ENCODE measurements around the gene PAWR. TPM values are rescaled to one million over a fixed set of nuclear protein-coding genes. Genes with fewer than 3 reads are reported as not detected.

PAWR gene
- total RNA-seq, 1 donor from 2014 or later = 53.5 TPM

DNA sequence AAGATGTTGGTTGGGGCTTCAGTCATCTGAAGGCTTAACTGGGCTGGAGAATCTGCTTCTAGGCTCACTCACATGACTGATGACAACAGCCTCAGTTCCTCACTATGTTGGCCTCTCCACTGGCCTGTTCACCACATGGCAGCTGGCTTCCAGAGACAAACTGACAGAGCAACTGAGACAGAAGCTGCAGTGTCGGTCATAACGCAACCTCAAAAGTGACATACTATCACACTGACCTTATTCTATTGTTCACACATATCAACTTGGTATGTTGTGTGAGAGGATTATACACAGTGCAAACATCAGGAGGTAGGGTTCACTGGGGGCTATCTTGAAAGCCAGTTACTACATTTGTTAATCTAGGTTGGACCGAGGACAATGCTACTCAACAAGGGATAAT, 92.9 kb downstream of the PAWR start:
- DNase-seq = no peak
- Histone ChIP-seq H3K36me3 (no peaks in the 10 kb centered on the region), H3K4me1 (no peaks in the 10 kb centered on the region), H3K27ac (no peak overlapping the region), H3K9me3 (no peaks in the 10 kb centered on the region), H3K4me3 (no peak overlapping the region), H3K27me3 (ENCODE audit: low read depth) (no peaks in the 10 kb centered on the region)
- no peak for TF ChIP-seq CTCF (IDR thresholded peaks at IDR 0.05)
- no peak for ATAC-seq
- intact Hi-C loops (cut with DNase I) = no loop called here

DNA sequence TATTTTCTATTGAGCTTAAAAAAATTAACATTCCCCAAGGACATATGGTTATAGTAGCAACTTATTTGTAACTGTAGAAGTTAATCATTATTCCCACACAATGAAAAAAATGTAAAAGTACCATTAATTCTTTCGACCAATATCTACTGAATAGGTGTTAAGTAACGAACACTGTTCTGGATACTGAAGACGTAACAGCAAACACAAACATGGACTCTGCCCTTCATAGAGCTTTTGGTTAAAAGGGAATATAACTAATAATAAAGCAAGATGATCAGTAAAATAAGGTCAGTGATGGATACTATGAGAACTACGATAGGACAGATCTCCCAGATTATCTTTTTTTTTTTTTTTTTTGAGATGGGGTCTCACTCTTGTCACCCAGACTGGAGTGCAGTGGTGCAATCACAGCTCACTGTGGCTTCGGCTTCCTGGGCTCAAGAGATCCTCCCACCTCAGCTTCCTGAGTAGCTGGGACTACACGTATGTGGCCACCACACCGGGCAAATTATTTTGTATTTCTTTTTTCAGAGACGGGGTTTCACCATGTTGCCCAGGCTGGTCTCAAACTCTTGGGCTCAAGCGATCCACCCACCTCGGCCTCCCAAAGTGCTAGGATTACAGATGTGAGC, 93.9 kb downstream of the PAWR start:
- intact Hi-C loops (cut with DNase I) = no loop called here
- ATAC-seq (no peak), DNase-seq (no peak)
- Histone ChIP-seq H3K4me3 (no peak overlapping the region), H3K36me3 (no peaks in the 10 kb centered on the region), H3K27ac (no peak overlapping the region), H3K9me3 (no peaks in the 10 kb centered on the region), H3K27me3 (ENCODE audit: low read depth) (no peaks in the 10 kb centered on the region), H3K4me1 (no peaks in the 10 kb centered on the region)
- no peak for TF ChIP-seq CTCF (IDR thresholded peaks at IDR 0.05)

GRCh38 chr12:79595273-79595672, 95.5 kb downstream of the PAWR start:
- no peak overlapping the region for H3K4me3 ChIP-seq
- intact Hi-C loops (cut with DNase I) = no loop called here
- no peaks in the 10 kb centered on the region for H3K4me1 ChIP-seq
- ATAC-seq = no peak
- TF ChIP-seq CTCF (IDR thresholded peaks at IDR 0.05) = no peak
- no peaks in the 10 kb centered on the region for H3K9me3 ChIP-seq
- H3K27me3 ChIP-seq (ENCODE audit: low read depth) = no peaks in the 10 kb centered on the region
- H3K36me3 ChIP-seq = no peaks in the 10 kb centered on the region
- no peak overlapping the region for H3K27ac ChIP-seq
- no peak for DNase-seq

GRCh38 chr12:79592865-79593264, 97.9 kb downstream of the PAWR start:
- no peak for DNase-seq
- H3K36me3 ChIP-seq = no peaks in the 10 kb centered on the region
- TF ChIP-seq CTCF (IDR thresholded peaks at IDR 0.05) = no peak
- no peak for ATAC-seq
- no peaks in the 10 kb centered on the region for H3K27me3 ChIP-seq (ENCODE audit: low read depth)
- intact Hi-C loops (cut with DNase I) = no loop called here
- H3K27ac ChIP-seq = no peak overlapping the region
- no peak overlapping the region for H3K4me3 ChIP-seq
- H3K4me1 ChIP-seq = no peaks in the 10 kb centered on the region
- H3K9me3 ChIP-seq = no peaks in the 10 kb centered on the region

- Histone ChIP-seq H3K9me3 (no peaks in the 10 kb centered on the region), H3K27me3 (ENCODE audit: low read depth) (no peaks in the 10 kb centered on the region), H3K36me3 (no peaks in the 10 kb centered on the region), H3K4me3 (no peak overlapping the region), H3K4me1 (no peaks in the 10 kb centered on the region), H3K27ac (no peak overlapping the region)
- ATAC-seq = no peak
- no peak for TF ChIP-seq CTCF (IDR thresholded peaks at IDR 0.05)
- intact Hi-C loops (cut with DNase I) = no loop called here
- no peak for DNase-seq
These were observed 98.8 kb downstream of the PAWR start for GRCh38 chr12:79591988-79592387.
